Posterior cingulate gyrus (tissue), 11 donors: ENCODE measurements around the gene PRICKLE1.

Source experiments
- DNase-seq, 10 donors: peaks; one replicate each; pipeline versions ENCODE4 v3.0.0 to v3.0.0-alpha.2; 2020 to 2021; ENCODE audit warnings: mixed read lengths in 3 of 10
- intact Hi-C: fragments of 100-400 bp; cut with DNase I; formaldehyde crosslinking; loops from one replicate; pipeline ENCODE4 v1.15.1; 2023

PRICKLE1 gene

DNA sequence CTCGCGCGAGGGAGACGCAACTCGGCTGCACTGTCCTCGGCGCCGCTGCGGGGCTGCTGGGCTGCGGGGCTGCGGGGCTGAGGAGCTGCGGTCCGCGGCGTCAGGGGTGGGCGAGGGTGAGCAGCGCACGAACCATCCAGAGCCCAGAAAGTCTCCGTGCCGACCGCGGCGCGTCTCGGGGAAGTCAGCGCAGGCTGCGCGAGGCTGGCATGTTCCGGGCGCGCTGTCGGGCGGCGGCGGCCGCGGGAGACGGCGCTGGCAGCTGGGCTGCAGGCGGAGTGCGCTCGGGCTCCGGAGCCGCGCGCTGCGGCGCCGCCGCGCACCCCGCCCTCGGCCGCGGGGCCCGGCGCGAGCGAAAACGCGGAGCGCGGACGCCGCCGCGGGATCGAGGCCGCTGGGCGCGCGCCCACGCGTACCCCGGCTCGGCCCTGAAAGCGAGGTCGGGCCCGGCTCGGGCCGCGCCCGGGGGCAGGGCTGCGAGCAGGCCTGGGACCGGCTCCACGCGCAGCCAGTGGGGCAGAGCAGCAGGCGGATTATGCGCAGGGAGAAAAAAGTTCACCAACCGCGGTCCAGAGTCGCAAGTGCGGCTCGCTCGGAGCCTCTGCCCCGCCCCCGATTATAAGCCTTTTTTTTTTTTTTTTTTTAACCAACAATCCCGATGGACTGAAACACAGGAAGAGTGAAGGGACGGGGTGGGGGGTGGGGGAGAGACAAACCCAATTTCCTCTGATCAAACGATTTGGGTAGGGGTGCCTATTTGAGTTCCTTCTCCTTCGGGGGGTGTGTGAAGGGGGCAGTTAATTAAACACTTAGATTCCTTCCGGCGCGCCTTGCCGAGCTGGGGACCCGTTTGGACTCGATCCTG is at the start of gene PRICKLE1:
Gene PRICKLE1, minus strand, starts transcription at position 282 of the 865 bp plus-strand sequence. CDS start 117,230 bp downstream, outside the sequence.
- intact Hi-C loops = no loop called here
- peak in 8 of 10 donors; percentile 13 to 90 (median 34) for DNase-seq

- no peak for DNase-seq
- intact Hi-C loops = no loop called here
Observed at GRCh38 chr12:42638697-42639096, 49.2 kb upstream of the PRICKLE1 start.

GRCh38 chr12:42638011-42638410 is 48.5 kb upstream of the PRICKLE1 start:
- no peak for DNase-seq
- intact Hi-C loops = no loop called here

- intact Hi-C loops = no loop called here
- DNase-seq = no peak
Observed at GRCh38 chr12:42636993-42637392, 47.4 kb upstream of the PRICKLE1 start.

DNA sequence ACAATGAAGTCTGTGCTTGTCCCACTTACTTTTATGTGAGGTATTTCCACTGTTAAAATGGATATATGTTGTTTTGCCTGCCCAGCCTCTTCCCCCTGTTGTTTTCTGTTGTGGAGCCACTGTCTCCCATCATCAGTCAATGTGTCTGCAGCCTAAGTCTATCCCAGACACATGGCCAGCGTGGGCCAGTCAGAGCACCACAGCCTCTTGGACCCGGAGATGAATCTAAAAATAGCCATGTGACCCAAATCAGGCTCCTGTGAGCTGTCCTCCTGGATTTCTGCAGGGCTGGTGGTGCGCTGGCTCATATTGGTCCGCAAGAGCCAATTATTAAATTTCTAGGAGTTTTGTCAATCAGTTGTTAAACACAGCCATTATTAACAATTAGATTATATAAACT is 44.0 kb upstream of the PRICKLE1 start:
- intact Hi-C loops = no loop called here
- no peak for DNase-seq

GRCh38 chr12:42631513-42631912 is 42.0 kb upstream of the PRICKLE1 start:
- intact Hi-C loops = no loop called here
- no peak for DNase-seq

DNA sequence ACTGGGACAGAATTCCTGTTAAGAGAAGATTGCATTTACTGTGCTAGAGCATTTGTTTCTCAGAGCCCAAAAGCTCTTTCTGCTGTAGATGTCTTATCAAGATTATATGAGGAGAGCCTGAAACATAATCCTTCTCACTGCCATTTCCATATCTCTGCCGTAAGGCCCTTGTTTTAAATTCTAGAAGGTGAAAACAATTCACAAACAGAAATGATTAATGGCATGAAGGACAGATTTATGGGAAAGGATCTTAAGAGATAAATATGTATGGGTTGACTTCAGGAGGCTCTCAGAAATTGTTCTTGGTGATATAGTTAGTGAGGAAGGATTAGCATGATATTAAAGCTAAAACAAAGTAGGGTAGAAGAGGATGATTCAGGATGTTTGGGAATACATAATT is 40.8 kb upstream of the PRICKLE1 start:
- DNase-seq = no peak
- intact Hi-C loops = no loop called here

DNA sequence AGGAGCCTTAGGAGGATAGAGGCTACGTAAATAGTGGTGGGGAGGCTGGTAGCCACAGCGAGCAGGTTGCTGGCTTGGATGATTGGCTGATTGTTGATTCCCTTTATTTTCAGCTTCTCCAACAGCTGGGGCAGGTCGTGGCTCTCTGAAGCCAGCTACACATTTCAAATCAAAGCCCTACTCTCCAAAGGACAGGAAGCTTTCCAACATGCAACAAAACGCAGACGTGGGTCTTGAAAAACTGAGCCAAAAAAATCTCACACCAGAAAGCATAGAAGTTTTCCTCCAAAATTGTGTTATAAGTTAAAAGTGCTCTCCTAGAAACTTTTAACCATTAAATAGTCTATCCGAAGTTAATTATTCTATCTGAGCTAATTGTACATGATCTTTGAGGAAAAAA is 37.6 kb upstream of the PRICKLE1 start:
- intact Hi-C loops = no loop called here
- DNase-seq = no peak

GRCh38 chr12:42625611-42626010 is 36.1 kb upstream of the PRICKLE1 start:
- DNase-seq = no peak
- intact Hi-C loops = no loop called here

DNA sequence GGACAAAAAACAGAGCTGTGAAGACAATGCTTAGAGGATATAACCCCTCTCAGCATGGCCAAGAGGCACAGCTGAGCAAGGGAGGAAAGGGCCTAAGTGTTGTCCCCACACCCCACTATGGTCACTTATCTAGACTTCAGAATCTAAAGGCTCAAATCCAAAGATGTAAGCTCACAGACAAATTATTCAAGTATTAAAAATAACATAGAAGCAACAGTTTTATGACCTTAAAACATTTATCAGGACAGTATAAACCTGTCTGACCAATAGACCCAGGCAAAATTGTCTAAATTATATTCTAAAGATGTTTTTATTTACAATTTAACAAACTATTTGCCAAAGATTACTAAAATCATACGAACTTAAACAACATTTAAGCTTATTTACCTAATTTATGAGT is 28.1 kb upstream of the PRICKLE1 start:
- DNase-seq = no peak

DNA sequence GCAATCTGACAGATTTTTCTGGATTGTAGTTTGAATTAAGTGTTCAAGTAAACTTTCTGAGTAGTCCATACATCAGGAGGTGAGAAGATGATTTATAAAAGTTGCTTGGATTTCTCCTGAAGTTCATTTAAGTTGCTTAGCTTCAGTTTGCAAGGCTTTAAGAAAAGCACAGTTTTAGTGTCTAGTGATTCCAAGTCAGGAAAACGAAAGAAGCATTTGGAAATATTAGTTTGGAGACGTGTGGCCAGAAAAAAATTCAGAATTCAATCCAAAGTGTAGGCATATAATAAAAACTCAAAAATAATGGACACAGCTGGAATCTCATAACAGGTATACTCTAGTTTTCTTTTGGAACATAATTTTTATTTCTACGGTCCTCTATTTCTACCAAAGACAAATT is 25.5 kb upstream of the PRICKLE1 start:
- intact Hi-C loops = no loop called here

More for the DNA sequence above, 28.1 kb upstream of the PRICKLE1 start:
- intact Hi-C loops = no loop called here

DNA sequence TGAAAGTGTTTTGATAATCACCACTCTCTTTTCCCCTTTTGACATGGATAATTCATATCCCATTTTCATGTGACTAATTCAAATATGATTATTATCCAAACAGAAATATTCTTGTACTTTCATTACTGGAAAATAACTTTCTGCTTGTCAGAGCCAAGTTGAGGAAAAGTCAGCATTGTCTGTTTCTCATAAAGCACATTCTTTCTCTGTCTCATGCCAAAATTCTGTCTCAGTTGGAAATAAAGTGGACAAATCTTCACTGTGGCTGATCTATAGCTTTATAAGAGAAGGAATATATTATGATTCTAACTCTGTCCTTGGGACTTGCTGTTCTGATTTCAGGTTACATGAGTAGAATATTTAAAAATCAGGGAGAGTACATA is 22.7 kb upstream of the PRICKLE1 start:
- intact Hi-C loops = no loop called here
- DNase-seq = no peak

More for the DNA sequence above, 25.5 kb upstream of the PRICKLE1 start:
- no peak for DNase-seq

- intact Hi-C loops = no loop called here
- no peak for DNase-seq
Observed at GRCh38 chr12:42611571-42612230, 22.2 kb upstream of the PRICKLE1 start.

GRCh38 chr12:42609605-42610004 is 20.1 kb upstream of the PRICKLE1 start:
- intact Hi-C loops = no loop called here
- DNase-seq = no peak

DNA sequence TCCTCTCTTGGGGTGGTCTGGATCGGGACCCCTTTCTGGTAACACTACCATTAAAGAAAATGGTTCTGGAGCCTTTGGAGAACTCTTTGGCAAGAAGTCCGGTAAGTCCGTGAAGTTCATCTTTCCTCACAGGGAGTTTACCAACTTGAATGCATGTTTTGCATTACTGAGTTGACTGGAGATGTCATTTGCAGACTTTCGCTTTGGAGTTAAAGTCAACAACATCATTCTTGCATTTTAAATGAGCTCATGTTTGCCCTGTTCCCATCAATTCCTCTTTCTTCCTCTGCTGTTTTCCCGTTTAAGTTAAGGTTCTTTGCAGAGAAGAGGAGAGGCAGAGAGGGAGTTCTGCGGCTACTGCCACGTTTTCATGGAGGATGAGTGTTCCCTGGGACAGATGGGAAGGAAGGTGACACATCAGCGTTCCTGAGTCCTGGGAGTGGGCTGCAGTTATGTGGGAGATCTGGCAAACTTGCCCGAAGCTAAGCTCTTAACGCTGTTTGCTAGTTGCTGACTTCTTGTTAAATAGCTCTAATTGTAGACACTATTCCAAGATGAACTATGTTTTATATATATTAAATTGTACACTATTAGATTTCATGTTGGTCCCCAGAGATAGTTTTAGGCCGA is 18.8 kb upstream of the PRICKLE1 start:
- no peak for DNase-seq
- intact Hi-C loops = no loop called here

GRCh38 chr12:42607584-42608058 is 18.1 kb upstream of the PRICKLE1 start:
- intact Hi-C loops = no loop called here

GRCh38 chr12:42606471-42606870 is 16.9 kb upstream of the PRICKLE1 start:
- DNase-seq = no peak

More at GRCh38 chr12:42607584-42608058, 18.1 kb upstream of the PRICKLE1 start:
- DNase-seq = no peak

DNA sequence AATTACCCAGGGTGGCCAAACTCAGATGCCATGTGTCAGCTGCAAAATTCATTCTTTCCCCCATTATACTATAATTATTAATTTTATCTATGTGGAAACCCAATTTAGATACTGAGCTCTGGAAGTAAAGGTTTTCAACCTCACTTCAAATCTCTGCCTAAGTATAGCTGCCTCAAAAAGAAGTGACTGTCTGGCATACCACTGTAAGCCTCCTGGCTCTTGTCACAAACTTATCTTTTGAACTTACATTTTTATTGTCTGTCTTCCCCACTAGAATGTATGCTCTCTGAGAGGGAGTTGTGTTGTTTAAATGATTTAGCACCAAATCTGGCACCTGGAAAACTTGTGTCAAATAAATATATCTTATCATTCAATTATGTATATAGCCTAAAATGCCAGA is 16.1 kb upstream of the PRICKLE1 start:
- DNase-seq = no peak
- intact Hi-C loops = no loop called here

More at GRCh38 chr12:42606471-42606870, 16.9 kb upstream of the PRICKLE1 start:
- intact Hi-C loops = no loop called here

DNA sequence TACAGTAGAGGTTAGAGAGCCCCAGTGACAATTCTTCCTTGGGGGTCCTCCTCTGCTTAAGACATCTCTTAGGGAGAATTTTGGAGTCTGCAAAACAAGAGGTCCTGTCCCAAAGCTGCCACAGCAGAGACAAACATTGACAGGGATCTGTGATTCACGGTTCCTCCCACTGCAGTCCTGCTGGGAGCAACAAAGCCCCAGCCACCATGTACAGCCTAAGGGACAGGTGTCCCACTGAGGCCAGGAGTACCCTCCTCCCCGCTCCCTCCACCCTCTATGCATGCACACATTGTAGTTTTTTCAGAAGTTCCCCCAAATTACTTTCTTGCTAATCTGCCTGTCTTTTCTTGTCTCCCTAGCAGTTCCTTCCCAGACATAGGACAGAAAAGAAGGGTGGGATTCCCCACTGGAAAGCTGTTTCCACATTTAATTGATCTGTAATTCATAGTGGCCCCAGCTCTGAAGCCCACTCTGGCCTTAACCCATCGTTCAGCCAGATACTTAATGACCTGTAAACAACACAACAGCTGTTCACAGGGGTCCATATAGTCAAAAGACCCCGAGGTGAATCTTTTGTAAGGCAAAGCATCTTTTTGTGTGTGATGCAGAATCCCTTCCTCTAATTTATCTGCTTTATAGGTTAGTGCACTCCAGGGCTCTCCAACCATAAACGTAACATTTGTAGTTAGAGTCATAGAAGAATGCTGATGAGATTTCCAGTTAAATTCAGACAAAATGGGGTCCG is 13.9 kb upstream of the PRICKLE1 start:
- intact Hi-C loops = no loop called here
- no peak for DNase-seq

- DNase-seq = no peak
- intact Hi-C loops = no loop called here
Observed at GRCh38 chr12:42593874-42594273, 4.3 kb upstream of the PRICKLE1 start.
